ENCODE data around the gene HERC3.
"Not testable (repeated sequence)": the region's sequence is repeated elsewhere in the genome, so short reads cannot be mapped to it uniquely, and the experiment has no call there.

HERC3 gene

DNA sequence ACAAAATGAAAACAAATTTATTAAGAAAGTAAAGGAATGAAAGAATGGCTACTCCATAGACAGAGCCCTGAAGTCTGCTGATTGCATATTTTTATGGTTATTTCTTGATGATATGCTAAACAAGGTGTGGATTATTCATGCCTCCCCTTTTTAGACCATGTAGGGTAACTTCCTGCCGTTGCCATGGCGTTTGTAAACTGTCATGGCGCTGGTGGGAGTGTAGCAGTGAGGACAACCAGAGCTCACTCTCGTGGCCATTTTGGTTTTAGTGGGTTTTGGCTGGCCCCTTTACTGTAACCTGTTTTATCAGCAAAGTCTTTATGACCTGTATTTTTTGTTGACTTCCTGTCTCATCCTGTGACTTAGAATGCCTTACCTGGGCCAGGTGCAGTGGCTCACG, 17.5 kb downstream of the HERC3 start:
- FAIRE-seq: not testable (repeated sequence)

DNA sequence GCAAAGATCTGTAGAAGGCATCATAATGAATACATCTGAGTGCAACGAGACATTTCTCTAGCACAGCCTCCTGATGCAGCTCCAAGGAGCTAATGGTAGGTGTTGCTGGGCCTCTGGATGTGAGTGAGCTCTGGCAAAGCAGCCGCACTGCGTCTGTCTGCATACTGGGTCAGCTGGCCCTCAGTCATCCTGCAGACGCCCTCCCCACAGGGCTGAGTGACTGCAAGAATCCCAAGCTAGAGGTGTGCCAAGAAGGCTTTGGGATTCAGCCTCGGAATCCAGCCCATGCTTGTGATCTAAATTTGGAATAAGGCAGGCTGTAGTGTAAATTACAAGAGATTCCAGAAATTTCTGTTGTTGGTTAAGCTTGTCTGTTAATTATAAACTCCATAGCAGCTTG, 18.5 kb downstream of the HERC3 start:
- FAIRE-seq: no peak

DNA sequence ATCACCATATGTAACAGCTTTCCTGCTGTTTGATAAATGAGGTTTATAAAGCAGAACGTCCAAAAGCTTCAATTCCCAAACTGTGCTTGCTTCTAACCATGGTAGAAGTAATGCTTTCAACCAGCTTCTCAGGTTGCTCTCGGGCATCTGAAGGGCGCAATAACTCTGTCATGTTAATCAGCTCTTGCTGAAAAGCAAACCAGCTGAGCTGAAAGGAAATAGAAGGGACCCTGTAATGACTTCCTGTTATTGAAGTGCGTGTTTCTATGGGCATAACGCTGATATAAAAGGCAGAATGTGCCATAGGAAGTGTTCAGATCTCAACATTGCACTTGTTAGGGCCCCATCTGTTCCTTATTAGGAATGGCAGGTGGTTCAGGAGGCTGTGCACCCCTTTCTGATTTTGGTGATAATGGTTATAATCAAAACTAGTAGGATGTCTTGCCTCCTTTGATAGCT, 21.2 kb downstream of the HERC3 start:
- no peak for FAIRE-seq

DNA sequence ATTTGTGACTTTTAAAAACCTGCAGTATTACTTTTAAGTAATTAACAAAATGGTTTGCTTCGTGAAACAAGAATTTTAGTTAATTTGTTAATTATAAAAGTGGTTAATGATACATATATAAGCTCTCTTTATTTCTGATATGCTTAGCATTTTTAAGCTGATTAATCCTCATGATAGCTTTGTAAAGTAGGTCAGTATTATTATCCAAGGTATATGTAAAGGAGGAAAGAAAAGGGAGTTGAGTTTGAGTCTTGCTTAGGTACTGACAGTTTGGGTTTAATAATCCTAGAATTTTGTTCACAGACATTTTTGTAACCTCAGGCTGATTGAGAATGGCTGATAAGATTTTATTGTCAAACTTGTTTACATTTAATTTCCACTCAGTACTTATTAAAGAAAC, 21.8 kb downstream of the HERC3 start:
- FAIRE-seq: no peak

- FAIRE-seq: no peak
These were observed 24.2 kb downstream of the HERC3 start for GRCh38 chr4:88616275-88617150.

- FAIRE-seq: no peak
These were observed 26.7 kb downstream of the HERC3 start for GRCh38 chr4:88618782-88619485.

DNA sequence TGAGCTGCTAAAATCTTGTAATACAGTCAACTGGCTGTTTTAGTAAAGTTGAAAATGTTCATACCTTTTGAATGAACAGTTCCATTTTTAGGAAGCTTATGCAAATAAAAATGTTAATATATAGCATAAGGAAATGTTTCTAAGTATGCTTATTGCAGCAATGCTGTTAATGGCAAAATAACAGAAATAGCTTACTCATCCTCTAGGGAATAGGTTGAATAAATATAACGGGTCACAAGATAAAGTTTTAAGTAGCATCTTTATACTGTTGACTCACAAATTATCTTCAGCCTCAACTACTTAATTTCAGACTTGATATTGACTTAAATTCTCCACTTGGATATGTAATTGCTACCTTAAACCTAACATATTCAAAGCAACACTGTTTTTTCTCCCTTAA, 27.7 kb downstream of the HERC3 start:
- no peak for FAIRE-seq

DNA sequence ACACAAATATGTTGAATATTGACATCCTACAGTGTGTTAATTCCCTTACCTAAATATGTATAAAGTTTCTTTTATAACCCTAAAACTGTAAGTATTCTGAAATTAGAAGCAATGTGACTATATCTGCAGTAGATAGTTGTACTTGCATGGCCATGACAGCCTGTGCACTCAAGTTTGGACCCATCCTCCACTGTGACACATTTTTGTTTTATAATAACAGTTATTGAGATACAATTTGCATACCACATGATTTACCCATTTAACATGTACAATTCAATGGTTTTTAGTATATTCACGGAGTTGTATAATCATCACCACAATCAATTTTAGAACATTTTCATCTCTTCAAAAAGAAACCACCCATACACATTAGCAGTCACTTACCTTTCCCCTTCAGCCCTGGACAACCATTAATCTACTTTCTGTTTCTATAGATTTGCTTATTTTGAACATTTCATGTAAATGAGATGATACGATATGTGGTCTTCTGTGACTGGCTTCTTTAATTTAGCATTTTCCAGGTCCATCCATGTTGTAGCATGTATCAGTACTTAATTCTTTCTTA, 29.6 kb downstream of the HERC3 start:
- no peak for FAIRE-seq

GRCh38 chr4:88623097-88623496, 30.8 kb downstream of the HERC3 start:
- no peak for FAIRE-seq

GRCh38 chr4:88628746-88629145, 36.5 kb downstream of the HERC3 start:
- FAIRE-seq: no peak

GRCh38 chr4:88629826-88630225, 37.5 kb downstream of the HERC3 start:
- no peak for FAIRE-seq

- FAIRE-seq: no peak
These were observed 38.5 kb downstream of the HERC3 start for GRCh38 chr4:88630756-88631155.

GRCh38 chr4:88643932-88644331, 51.7 kb downstream of the HERC3 start:
- FAIRE-seq: no peak

GRCh38 chr4:88645994-88646393, 53.7 kb downstream of the HERC3 start:
- FAIRE-seq: no peak

DNA sequence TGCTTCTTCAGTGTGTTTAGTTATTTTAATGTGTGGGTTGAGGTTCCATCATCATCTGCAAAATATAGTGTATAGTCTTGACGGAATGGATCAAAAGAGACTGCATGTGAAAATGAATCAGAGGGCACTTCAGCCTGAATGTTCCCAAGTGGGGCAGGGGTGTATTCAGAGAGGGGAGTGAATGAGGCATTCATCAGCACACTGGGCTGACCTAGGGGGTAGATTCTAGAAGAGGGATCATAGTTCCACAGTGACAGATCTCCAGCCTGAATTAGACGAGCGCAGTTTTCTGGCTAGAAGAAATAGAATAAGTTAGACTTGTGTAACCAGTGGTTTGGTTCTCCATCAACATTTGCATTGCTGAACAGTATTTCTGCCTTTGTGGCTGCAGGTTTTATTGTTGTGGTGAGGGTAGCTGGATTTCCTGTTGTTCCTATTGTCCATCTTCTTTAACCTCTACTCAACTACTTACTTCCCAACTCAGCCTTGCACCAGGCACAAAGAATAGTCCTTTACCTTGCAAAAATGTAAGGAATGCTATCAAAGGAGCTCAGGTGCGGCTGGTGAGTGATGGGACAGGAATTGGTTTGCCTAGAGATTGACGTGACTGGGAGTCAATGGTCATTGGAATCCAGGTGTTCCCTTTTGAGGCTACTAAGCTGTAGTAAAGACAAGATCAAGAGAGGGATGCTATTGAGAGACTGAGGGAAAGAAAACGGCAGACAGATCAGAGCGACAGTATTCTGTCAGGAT, 54.4 kb downstream of the HERC3 start:
- FAIRE-seq: no peak

- no peak for FAIRE-seq
These were observed 57.4 kb downstream of the HERC3 start for GRCh38 chr4:88649716-88650115.

DNA sequence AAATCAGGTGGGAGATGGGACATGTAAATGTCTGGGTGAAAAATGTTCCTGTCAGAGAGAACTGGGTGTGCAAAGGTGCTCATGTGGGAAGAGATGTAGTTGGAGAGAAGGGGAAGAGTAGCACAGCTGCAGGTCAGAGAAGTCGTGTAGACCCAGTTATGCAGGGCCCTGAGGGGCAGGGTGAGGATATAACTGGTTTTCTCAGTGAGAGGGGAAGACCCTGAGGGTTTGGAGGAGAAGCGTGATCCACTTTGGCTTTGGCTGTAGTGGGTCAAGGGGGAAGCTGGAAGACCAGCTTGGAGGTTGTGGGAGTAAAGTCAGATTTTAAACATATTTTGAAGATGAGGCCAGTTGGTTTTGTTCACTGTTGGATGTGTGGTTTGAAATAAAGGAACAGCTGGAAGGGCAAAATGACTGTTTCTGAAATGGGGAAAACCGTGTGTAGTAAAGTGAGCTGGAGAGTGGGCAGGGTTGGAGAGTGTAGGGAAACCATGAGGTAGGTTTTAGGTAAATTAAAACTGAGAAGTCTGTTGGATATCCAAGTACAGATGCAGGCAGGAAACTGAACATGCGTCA, 61.2 kb downstream of the HERC3 start:
- no peak for FAIRE-seq

DNA sequence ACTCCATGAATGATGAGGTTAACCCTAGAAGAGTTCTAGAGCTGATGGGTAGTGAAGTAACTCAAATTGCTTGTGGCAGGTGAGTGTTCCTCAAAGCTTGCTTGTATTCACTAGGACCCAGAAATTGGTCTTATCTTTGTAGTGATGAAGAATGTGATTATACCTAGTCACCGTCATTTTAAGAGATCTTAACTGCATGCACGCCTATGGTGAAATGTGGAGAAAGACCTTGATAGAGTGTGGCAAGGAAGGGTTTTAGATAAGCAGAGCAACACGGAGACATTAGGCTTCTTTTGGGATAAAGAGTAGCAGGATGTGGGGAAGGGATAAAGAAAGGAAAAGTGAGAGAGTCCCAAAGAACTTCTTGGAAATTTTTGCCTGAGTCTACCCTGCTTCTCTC, 62.9 kb downstream of the HERC3 start:
- no peak for FAIRE-seq

DNA sequence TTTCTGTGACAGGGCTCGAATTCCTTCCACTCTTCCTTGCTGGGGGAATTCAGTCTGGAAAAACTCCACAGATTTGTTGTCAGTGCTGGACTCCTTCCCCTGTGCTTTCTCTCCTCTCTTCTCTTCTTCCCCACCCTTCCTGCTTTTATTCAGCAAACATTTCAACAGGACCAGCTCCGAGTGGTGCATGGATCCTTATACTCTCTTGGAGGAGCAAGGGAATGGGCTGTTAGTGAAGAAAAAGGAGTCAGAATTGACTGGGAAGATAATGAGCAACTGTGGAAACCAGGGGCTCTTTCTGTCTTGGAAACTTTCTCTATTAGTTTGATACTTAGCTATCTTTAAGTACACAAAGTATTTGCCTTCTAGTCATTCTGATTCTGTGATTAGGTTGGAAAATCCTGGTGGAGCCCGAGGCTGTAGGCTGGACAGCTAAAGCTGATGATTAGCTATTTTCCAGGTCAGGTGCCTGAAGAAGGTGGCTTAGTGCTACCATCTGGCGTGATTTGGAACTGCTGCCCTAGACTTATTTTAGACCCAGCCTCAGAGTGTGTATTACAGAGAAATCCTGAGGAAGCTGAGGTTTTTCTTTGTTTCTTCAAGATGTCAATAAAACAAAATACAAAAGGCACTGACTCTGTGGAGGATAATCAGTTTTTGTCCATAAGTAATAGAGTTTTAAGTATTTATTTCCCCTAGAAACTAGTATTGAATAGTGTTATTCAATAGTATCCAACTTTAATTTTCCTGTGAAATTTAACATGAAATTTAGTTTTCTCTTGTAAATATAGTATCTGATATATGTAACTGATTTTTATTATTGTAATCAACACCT, 67.0 kb downstream of the HERC3 start:
- peak; percentile 36 for FAIRE-seq

GRCh38 chr4:88659890-88660208, 67.6 kb downstream of the HERC3 start:
- no peak for FAIRE-seq

- FAIRE-seq: no peak
These were observed 68.4 kb downstream of the HERC3 start for GRCh38 chr4:88660446-88661294.

All from TTC549 (cell line).